ENCODE measurements around the gene BORCS5. TPM values are rescaled to one million over a fixed set of nuclear protein-coding genes. Genes with fewer than 3 reads are reported as not detected.

BORCS5 gene
- total RNA-seq, 4 donors from 2014 or later = 10.3 to 23.7 (median 19.6) TPM

DNA sequence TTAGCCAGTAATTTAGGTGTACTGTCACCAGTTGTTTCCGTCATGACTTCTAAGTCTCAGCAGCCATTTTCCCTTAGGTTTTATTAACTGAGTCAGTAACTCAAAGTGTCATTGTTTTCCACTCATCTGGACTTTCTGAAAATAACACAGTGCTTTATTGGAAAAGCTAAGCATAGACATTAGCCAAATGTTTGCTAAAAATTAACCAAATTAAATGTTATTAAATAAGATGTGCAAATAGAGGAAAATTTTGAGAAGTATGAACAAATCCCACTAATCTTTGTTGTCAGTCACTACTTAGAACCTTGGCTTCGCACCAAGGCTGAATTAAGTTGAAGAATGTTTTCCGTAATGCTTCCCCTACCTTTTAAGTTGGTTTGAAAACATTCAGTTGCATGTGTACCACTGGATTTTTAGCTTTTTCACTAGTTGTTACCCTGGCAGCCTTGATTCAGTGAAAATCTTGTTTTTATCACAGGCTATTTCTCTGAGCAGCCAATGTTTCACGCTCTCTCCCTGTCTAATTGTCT is 43.0 kb downstream of the BORCS5 start:
- TF ChIP-seq POLR2A (IDR thresholded peaks at IDR 0.05) = no peak
- TF ChIP-seq, protein P1, sequence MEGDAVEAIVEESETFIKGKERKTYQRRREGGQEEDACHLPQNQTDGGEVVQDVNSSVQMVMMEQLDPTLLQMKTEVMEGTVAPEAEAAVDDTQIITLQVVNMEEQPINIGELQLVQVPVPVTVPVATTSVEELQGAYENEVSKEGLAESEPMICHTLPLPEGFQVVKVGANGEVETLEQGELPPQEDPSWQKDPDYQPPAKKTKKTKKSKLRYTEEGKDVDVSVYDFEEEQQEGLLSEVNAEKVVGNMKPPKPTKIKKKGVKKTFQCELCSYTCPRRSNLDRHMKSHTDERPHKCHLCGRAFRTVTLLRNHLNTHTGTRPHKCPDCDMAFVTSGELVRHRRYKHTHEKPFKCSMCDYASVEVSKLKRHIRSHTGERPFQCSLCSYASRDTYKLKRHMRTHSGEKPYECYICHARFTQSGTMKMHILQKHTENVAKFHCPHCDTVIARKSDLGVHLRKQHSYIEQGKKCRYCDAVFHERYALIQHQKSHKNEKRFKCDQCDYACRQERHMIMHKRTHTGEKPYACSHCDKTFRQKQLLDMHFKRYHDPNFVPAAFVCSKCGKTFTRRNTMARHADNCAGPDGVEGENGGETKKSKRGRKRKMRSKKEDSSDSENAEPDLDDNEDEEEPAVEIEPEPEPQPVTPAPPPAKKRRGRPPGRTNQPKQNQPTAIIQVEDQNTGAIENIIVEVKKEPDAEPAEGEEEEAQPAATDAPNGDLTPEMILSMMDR (IDR thresholded peaks at IDR 0.05) = no peak
- 80 to 81% methylated on average over 4 of the region's 4 CpGs for WGBS, 2 donors
- Histone ChIP-seq H3K36me3 (no peaks in the 10 kb centered on the region), H3K4me3 (replicated peaks in 1 of 3) (no peak overlapping the region), H3K27ac (peak overlapping the region in 1 of 3 donors; percentile 41), H3K9me3 (no peaks in the 10 kb centered on the region), H3K4me1 (peaks cover 5 to 7% of the 10 kb centered on the region in 2 donors), H3K27me3 (no peaks in the 10 kb centered on the region)
- DNase-seq = no peak
- intact Hi-C loops (cut with DNase I) = no loop called here

DNA sequence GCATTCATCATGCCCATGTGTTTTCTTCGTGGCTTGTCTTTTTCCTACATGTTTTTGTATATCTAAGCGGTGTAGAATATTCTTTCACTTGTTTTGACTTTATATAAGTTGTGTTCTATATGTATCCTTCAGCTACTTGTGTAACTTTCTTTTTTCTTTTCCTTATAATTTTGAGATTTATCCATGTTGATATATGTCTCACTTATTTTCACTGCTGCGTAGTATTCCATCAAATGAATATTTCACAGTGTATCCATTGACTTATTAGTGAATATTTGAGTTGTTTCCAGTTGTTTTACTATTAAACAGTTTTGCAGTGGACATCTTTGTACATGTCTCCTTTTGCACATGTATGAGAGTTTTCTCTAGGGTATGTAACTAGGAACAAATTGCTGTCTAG is 43.9 kb downstream of the BORCS5 start:
- TF ChIP-seq, protein P1 (IDR thresholded peaks at IDR 0.05) = no peak
- no peak for TF ChIP-seq POLR2A (IDR thresholded peaks at IDR 0.05)
- H3K9me3 ChIP-seq = no peaks in the 10 kb centered on the region
- H3K36me3 ChIP-seq = no peaks in the 10 kb centered on the region
- 96 to 99% methylated on average over 3 of the region's 3 CpGs for WGBS, 2 donors
- no peak for DNase-seq
- intact Hi-C loops (cut with DNase I) = no loop called here
- no peak overlapping the region for H3K4me3 ChIP-seq (replicated peaks in 1 of 3)
- H3K27me3 ChIP-seq = no peaks in the 10 kb centered on the region
- peaks cover 7 to 12% of the 10 kb centered on the region in 2 donors for H3K4me1 ChIP-seq
- no peak overlapping the region for H3K27ac ChIP-seq

DNA sequence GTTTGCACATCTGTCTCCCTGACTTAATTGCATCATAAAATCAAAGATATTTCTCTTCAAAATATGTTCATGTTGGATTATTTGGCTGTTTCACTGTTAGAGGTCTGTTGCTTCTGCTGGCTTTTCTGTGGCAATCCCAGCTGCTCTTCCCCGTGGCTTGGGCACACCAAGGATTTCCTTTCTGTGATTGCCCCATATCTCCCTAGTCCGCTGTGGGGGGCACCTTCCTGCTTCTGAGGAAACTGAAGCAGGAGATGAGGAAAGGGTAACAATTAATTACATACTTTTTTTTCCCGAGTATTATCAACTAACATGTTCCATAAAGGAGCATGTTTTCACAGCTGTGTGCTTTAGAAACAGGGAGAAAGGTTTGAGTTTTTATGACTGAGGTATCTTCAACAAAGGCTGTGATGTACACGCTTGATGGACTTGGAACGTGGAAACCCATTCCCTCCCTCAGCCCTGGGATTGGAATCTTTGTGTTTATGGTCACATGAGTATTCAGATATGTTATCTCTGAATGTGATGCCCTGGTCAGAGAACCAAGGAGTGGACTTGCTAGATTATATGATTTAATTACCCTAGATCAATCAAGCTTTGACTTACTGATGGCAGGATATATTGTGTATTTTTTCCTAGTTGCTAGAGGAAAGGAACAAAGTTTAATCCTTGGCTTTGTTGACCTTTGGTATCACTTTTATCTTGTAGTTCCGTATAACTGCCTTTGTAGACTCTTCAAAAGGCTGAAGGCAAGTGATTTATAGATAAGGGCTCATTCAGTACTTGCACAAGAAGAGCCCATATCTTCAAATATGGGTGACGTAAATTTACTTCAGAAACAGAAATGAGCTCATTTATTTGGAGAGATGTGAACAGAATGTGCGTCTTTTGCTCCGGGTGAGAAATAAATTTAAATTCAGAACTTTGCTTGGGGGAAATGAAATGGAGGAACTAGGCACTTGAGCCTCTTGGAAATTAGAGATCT is 46.7 kb downstream of the BORCS5 start:
- Histone ChIP-seq H3K4me3 (replicated peaks in 1 of 3) (no peak overlapping the region), H3K9me3 (no peaks in the 10 kb centered on the region), H3K4me1 (peaks cover 20 to 27% of the 10 kb centered on the region in 2 donors), H3K27ac (no peak overlapping the region), H3K36me3 (no peaks in the 10 kb centered on the region), H3K27me3 (no peaks in the 10 kb centered on the region)
- intact Hi-C loops (cut with DNase I) = no loop called here
- TF ChIP-seq, protein P1 (IDR thresholded peaks at IDR 0.05) = no peak
- 83 to 86% methylated on average over 9 of the region's 9 CpGs for WGBS, 2 donors
- no peak for DNase-seq

DNA sequence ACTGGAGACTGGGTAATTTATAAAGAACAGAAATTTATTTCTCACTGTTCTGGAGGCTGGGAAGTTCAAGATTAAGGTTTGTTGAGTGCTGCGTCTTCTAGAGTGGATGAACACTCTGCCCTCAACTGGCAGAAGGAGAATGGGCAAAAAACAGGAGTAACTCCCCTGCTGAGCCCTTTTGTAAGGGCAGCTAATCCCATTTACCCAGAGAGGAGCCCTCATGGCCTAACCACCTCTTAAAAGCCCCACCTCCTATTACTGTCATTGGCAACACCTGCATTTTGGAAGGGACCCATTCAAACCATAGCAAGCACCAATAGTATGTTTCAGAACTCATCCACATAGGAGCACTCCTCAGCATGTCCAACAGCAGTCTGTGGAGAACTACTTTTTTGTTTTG is 47.4 kb downstream of the BORCS5 start:
- TF ChIP-seq, protein P1 (IDR thresholded peaks at IDR 0.05) = no peak
- TF ChIP-seq POLR2A (IDR thresholded peaks at IDR 0.05) = no peak
- intact Hi-C loops (cut with DNase I) = no loop called here
- H3K36me3 ChIP-seq = no peaks in the 10 kb centered on the region

DNA sequence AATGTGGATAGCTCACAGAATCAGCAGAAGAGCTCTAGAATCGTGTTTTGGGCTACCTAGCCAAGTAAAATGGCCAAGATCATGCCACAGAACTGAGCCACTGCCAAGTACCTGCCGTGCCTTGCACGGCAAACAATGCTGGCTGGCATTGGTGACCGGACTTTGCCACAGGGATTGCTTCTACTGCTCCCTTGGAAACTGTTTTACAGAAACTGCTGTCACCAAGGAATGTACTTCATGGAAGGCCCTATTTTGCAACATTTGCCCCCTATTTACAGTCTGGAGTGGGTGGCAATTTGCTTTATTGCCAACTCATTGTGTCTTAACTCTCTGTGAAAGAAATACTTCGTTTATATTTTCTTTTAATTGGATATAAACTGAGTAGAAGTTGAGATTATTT is 49.0 kb downstream of the BORCS5 start:
- H3K27ac ChIP-seq = peak overlapping the region; percentile 15 to 36 (median 35)
- TF ChIP-seq, protein P1 (IDR thresholded peaks at IDR 0.05) = no peak
- TF ChIP-seq POLR2A (IDR thresholded peaks at IDR 0.05) = no peak
- intact Hi-C loops (cut with DNase I) = no loop called here
- WGBS, 2 donors = 40 to 43% methylated on average over 5 of the region's 5 CpGs
- H3K36me3 ChIP-seq = no peaks in the 10 kb centered on the region
- H3K27me3 ChIP-seq = no peaks in the 10 kb centered on the region
- peak; percentile 55 to 72 for DNase-seq
- H3K4me3 ChIP-seq (replicated peaks in 1 of 3) = no peak overlapping the region
- H3K4me1 ChIP-seq = peaks cover 16 to 21% of the 10 kb centered on the region in 2 donors
- H3K9me3 ChIP-seq = no peaks in the 10 kb centered on the region

More for the DNA sequence above, 47.4 kb downstream of the BORCS5 start:
- WGBS, 2 donors = 100% methylated on average over 1 of the region's 1 CpG
- Histone ChIP-seq H3K27me3 (no peaks in the 10 kb centered on the region), H3K9me3 (no peaks in the 10 kb centered on the region), H3K4me1 (peaks cover 18 to 27% of the 10 kb centered on the region in 2 donors), H3K4me3 (replicated peaks in 1 of 3) (no peak overlapping the region), H3K27ac (no peak overlapping the region)
- no peak for DNase-seq

All from thyroid gland (tissue), 4 donors.